ENCODE data around the gene CCDC146. TPM values are rescaled to one million over a fixed set of nuclear protein-coding genes. Genes with fewer than 3 reads are reported as not detected.
"Not testable (repeated sequence)": the region's sequence is repeated elsewhere in the genome, so short reads cannot be mapped to it uniquely, and the experiment has no call there.

CCDC146 gene
- total and polyA plus RNA-seq, 9 donors: 5.3 to 44.6 (median 14.0) TPM

DNA sequence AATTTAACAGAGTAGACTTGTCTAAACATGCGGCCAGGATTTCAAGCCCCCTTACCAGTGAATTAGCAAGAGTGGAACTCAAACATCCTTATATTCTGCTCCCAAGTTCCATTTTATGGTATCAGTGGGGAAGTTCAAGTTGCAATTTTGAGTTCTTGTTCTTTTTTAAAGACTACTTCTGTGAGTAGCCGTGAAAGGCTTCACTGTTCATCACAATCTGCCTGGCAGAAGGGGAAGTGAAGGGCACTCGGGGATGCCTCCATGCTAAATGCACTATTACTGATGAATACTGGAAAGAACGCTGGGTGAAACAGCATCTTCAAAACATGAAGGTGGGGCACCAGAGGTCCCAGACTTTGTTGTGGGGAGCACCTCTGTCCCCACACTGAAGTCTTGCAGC is 99.7 kb downstream of the CCDC146 start:
- TF ChIP-seq CTCF (IDR thresholded peaks at IDR 0.05): no peak
- no peak for TF ChIP-seq EP300 (IDR thresholded peaks at IDR 0.05)
- TF ChIP-seq POLR2A (IDR thresholded peaks at IDR 0.05): no peak
- Histone ChIP-seq H3K36me3 (no peaks in the 10 kb centered on the region), H3K27ac (no peak overlapping the region), H3K4me3 (no peak overlapping the region), H3K9me3 (no peaks in the 10 kb centered on the region), H3K27me3 (no peaks in the 10 kb centered on the region), H3K4me1 (ENCODE audit: insufficient read depth) (no peaks in the 10 kb centered on the region)
- 90 to 96% (median 92%) methylated on average over 4 of the region's 4 CpGs for WGBS, 3 donors
- no peak for DNase-seq
- intact Hi-C loops (cut with DNase I): no loop called here

- no peaks in the 10 kb centered on the region for H3K4me1 ChIP-seq (ENCODE audit: insufficient read depth)
- intact Hi-C loops (cut with DNase I): no loop called here
- no peaks in the 10 kb centered on the region for H3K36me3 ChIP-seq
- no peak overlapping the region for H3K27ac ChIP-seq
- H3K4me3 ChIP-seq: no peak overlapping the region
- DNase-seq: no peak
- TF ChIP-seq CTCF (IDR thresholded peaks at IDR 0.05) (no peak), POLR2A (IDR thresholded peaks at IDR 0.05) (no peak), EP300 (IDR thresholded peaks at IDR 0.05) (no peak)
- H3K27me3 ChIP-seq: no peaks in the 10 kb centered on the region
- no peaks in the 10 kb centered on the region for H3K9me3 ChIP-seq
- 95 to 99% (median 95%) methylated on average over 4 of the region's 4 CpGs for WGBS, 3 donors
Observed at GRCh38 chr7:77222819-77223218, 100.4 kb downstream of the CCDC146 start.

DNA sequence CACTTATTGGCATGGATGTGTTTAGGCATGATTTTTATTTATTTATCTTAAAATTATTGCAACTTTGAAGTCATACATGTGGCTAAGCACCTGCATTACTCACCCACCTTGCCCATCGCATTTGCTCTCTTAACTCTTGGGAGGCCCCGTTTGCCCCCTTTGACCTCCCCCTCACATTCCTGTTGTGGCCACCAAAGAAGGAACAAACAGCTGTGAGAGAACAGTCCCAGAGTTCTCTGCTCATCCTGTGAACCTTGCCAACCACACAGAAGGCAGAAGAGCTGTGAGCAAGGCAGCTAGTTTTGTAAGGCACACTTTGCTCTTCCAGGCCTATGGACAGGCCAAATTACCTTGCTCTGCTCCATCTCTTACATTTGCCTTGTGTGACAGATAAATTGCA is 100.8 kb downstream of the CCDC146 start:
- intact Hi-C loops (cut with DNase I): no loop called here
- H3K27ac ChIP-seq: no peak overlapping the region
- DNase-seq: no peak
- H3K27me3 ChIP-seq: no peaks in the 10 kb centered on the region
- TF ChIP-seq POLR2A (IDR thresholded peaks at IDR 0.05) (no peak), CTCF (IDR thresholded peaks at IDR 0.05) (no peak), EP300 (IDR thresholded peaks at IDR 0.05) (no peak)
- WGBS, 3 donors: 77 to 85% (median 77%) methylated on average over 2 of the region's 2 CpGs
- no peaks in the 10 kb centered on the region for H3K36me3 ChIP-seq
- H3K9me3 ChIP-seq: no peaks in the 10 kb centered on the region
- no peaks in the 10 kb centered on the region for H3K4me1 ChIP-seq (ENCODE audit: insufficient read depth)
- no peak overlapping the region for H3K4me3 ChIP-seq

DNA sequence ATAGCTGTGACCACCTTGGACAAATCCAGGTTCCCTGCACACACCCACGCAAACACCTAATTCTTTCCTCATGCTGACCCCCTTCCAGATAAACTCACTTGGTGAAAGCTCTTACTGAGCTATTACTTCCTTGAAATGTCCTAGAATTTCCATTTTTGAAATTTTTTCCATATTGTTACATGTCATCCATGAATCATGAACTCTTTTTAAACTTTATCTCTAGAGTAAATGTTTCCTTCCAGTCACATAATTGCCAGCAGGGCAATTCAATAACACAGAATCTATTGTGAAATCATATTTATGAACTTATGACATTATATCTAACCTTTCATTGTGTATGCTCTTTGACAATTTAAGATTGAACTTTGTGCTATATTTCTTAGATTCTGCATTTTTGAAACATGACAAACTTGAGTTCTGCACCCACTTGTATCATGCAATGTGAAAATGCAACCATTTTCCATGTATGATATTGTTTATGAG is 104.0 kb downstream of the CCDC146 start:
- DNase-seq: no peak
- Histone ChIP-seq H3K36me3 (no peaks in the 10 kb centered on the region), H3K9me3 (no peaks in the 10 kb centered on the region), H3K4me3 (no peak overlapping the region), H3K4me1 (ENCODE audit: insufficient read depth) (no peaks in the 10 kb centered on the region), H3K27ac (no peak overlapping the region), H3K27me3 (no peaks in the 10 kb centered on the region)
- intact Hi-C loops (cut with DNase I): no loop called here
- 93 to 98% (median 97%) methylated on average over 1 of the region's 1 CpG for WGBS, 3 donors
- TF ChIP-seq EP300 (IDR thresholded peaks at IDR 0.05) (no peak), POLR2A (IDR thresholded peaks at IDR 0.05) (no peak), CTCF (IDR thresholded peaks at IDR 0.05) (no peak)

DNA sequence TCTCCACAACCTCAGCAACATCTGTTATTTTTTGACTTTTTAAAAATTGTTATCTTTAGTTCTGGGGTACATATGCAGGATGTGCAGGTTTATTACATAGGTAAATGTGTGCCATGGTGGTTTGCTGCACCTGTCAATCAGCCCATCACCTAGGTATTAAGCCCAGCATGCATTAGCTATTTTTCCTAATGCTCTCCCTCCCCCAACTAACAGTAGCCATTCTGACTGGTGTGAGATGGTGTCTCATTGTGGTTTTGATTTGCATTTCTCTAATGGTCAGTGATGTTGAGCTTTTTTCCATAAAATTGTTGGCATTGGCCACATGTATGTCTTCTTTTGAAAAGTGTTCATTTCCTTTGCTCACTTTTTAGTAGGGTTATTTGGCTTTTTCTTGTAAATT is 106.4 kb downstream of the CCDC146 start:
- H3K9me3 ChIP-seq; DNase-seq; H3K4me3 ChIP-seq; intact Hi-C loops (cut with DNase I); H3K4me1 ChIP-seq (ENCODE audit: insufficient read depth); H3K27me3 ChIP-seq; H3K27ac ChIP-seq; H3K36me3 ChIP-seq: not testable (repeated sequence)

All from ovary (tissue), 9 donors.